ENCODE results near the gene ALG5.

Gene ALG5, protein sequence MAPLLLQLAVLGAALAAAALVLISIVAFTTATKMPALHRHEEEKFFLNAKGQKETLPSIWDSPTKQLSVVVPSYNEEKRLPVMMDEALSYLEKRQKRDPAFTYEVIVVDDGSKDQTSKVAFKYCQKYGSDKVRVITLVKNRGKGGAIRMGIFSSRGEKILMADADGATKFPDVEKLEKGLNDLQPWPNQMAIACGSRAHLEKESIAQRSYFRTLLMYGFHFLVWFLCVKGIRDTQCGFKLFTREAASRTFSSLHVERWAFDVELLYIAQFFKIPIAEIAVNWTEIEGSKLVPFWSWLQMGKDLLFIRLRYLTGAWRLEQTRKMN

DNA sequence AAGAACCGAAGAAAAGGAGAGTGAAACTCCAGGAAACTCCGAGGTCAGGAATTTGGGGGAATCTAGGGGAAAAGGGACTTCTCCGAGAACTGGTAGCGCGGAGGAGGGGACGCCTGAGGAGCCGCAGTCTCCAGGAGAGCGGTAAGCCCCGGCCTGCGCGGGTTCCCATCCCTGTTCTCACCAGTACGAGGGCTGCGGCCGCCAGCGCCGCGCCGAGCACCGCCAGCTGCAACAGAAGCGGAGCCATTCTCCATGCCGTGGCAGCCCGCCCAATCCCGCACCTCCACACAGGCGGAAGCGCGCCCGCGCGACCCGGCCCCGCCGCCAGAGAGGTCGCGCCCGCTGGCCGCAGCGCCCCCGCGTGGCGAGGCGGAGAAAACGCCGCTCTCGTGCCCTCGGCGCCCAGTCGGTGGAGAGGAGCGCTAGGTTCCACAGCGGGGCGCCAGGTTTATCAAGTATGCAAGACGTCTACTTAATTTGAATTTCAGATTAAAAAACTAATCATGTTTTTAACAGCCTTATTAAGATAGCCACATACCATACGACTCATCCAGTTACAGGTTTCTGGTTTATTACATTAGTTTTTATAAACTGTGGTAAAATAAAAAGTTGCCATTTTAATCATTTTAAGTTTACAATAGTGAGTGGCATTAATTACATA, at the start of gene ALG5:
Gene ALG5 (minus strand): TSS at position 287 of the 661 bp plus-strand sequence. CDS start 40 bp downstream, at position 247.
- DNase-seq: peak; percentile 79 to 94

DNA sequence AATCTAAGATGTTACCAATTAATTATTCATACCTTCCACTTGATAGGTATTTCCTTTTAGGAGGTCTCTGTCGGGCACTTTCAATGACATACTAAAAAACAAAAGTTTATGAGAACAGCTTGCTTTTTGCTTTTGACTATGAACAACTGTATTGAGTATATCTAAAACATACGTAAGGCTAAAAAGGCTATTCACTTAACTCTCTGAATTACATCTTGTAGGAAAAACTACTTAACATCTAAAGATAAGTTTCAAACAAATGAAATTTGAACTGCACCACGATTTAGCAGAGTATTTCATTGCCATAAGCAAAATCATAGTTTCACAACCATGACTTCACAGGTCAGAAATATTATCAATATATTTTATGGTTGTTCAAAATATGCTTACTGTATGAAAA, 48.7 kb upstream of the ALG5 start:
- DNase-seq: no peak

DNA sequence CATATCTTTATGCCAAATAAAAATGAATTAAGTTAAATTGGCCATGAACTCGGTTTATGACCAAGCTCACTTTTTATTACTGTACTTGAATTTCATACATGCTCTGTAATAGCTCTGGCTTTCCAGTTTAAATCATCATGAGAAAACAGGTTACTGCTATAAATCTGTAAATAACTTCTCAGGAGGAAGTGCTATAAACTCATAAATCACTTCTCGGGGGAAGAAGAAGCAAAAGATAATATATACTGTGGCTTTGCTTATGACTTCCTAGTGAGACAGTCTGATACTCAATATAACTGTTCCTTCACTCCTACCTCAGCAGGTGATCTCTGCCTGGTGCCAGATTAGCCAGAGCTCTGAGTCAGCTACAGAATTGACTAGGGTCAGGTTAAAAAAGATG, 47.9 kb upstream of the ALG5 start:
- DNase-seq: no peak

DNA sequence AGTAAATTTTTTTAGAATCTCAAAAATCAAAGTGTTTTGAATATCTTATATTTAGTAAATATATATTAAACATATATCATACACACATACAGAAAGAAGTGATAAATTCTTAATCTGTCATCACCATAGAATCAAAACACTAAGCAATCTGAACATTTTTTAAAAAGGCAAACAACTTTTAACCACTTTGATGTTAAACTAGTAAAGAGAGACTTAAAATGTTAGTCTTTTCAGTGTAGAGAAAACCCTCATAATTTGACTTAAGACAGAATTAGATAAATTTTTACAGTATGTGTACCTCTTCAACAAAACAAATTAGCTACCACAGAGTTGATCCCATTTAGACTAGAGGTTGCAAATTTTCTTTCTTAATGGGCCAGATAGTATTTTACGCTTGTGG, 46.9 kb upstream of the ALG5 start:
- no peak for DNase-seq

DNA sequence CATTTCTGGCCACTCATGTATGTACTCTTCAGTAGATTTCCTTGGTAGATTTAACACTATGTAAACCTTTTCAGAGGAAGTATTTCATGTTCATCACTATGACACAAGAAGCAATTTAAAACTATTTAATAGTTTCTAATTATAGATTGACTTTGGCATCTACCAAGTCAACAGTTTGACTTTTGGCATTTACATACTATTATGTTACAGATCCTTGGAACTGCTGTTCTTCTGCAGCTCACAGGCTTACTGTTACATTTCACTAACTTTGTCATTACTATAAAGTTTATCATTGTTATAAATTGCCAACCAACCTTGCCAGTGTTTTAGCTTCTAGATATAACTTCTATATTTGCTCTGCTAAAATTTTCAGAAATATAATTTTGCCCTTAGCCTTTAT, 41.6 kb upstream of the ALG5 start:
- DNase-seq: no peak

DNA sequence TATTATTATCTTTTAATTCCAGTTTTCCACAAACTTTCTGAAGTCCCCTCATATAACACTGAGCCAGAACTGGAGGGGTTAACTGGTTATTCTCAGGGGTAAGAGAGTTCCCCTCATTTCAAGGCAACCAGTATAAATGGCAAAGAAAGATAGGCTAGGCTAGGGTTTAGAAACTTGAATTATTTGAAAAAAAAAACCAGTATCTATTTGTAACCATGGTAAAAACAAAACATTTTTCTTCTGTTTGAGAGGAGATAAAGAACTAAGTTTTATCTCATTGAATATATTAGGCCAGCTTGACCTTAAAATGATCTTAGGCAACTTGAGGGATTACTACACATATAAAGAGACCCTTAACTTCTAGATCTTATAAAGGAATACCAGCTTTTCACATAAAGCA, 40.8 kb upstream of the ALG5 start:
- no peak for DNase-seq

DNA sequence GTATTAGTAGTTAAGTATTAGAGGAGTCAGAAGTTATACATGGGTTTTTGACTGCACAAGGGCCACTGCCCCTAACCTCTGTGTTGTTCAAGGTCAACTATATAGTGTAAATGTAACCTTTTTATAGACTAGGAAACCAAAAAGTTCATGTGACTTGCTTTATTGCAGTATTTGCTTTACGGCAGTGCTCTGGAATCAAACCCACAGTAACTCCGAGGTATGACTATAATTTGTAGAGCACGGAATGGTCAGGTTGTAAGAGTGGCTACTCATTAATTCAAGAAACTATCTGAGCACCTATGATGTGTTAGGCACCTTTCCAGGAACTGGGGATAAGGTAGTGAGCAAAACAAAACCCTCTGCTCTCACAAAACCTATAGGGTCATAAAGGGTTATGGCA, 38.1 kb upstream of the ALG5 start:
- DNase-seq: no peak

DNA sequence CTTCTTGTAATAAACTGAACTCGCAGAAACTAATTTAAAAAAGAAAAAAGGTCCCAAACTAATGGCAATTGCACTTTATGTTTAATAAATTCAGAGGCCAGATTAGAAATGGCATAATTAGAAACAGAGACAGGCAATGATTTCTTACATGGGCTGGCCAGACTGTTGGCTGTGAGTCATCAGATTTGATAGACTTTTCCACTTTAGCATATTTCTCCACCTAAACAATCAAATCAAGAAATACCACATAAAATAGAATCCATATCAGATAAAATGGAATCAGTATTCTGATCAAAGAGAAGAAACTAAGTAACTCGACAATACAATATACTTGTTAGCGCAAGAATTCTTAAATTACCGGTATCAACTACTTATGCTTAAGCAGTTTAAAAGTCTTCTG, 30.5 kb upstream of the ALG5 start:
- DNase-seq: no peak

DNA sequence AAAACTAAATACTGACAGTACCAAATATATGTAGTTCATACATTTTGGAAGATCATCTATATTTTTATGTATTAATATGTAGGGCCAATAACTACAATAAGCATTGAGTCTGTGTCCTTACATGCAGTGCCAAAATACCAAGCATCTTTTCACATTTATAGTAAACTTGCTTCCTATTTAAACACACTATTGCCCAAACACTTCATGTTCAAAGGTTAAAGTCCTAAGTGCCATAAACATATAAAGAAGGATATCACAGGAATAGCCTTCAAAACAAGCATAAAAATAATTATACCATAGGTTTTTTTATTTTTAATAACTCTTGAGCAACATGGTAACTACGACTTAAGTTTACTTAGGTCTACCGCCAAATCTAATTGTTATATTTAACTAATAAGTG, 28.5 kb upstream of the ALG5 start:
- DNase-seq: no peak

DNA sequence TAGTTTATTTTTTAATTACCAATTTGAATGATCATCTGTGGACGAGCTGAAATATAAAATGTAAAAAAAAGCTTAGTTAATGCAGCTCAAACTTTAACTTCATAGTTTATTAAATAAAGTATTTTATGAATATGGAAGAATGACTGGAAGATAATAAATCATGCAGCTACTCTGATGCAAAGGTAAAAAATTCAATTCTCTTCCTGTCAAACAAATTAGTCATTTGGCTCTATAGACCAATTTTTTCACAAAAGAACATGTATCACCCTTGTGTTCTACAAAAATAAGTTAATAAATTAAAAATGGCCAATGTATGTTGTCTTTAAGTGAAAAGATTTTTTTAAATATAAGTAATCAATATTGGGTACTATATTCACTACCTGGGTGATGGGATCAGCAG, 27.6 kb upstream of the ALG5 start:
- no peak for DNase-seq

DNA sequence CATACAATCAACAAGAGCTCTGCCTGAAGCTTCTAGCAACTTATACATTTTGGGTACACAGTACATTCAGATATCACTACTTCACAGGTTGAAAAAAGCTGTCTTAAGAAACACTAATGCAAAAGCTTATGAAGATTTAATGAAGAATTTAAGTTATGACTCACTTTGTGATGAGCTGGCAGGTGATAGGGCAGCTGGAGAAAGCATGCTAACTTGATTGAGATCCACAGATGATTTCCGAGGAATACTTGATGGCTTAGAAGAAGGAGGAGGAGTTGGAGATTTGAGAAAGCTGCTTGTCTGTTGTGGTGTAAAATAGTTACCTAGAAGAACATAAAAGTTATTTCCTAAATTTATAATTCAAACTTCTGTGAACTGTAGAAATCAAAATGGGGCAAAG, 24.7 kb upstream of the ALG5 start:
- DNase-seq: no peak

DNA sequence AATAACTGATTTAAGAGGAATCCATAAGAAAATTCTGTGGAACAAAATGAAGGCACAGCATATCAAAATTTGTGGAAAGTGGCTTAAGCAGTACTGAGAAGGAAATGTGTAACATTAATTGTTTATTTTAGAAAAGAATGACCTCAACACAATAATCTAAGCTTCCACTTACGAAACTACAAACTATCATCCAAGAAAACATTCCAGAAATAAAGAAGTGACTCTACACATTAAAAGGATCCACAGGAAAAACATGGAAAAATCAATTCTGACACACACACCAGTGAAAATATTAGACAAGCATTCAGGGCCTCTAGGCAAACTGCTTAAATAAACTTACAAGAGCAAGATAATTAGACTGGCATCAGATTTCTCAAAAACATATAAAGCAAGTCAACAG, 15.5 kb upstream of the ALG5 start:
- no peak for DNase-seq

DNA sequence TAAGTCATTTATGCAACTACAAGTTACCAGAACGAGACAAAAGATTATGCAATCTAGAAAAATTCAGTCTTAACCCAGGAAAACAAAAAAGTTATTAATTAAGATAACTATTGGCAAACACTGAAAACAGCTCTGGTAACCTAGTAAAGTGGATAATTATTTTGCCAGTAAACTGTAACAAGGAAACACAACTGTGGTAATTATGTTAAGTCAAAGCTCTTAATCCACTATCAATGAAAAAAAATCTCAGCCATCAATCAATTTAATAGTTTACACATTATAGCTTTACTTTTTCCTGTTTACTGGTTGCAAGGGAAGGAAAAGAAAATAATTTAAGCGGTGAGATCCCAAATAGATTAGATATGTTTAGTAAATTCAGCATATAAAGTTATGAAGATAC, 12.6 kb upstream of the ALG5 start:
- no peak for DNase-seq

DNA sequence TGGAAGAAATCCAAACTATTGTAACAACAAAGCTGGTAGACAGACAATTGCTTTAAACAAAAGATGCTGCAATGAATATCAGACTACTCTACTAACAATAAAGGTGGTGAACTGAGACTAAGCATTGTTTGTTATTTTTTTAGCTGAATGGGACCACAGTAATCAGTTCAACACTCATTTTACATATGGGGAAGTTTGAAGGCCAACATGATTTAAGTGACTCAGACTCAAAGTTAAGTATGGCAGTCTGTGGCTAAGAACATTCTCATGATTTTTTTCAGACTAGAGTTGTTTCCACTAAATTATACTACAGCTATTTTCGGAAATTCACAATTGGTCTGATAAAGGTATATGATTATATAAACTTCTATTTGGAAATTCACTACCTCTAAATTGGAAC, 11.9 kb upstream of the ALG5 start:
- DNase-seq: no peak

DNA sequence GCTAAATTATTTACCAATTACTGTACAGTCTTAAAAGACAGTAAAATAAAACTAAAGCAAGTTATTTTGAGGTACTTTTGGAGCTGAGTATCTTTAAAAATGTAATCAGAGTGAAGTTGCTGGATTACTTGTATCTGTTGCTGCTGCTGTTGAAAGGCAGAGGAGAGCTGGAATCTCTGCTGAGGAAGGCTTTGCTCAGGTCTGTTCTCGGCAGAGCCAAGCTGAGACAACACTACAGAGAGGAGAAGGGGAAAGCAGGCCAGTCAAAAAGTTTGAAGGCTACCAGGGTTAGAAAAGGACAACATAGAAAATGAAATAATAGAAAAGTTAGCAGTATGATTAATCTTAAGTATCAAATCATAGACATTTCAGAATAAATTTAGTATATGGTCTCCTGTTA, 11.3 kb upstream of the ALG5 start:
- no peak for DNase-seq

DNA sequence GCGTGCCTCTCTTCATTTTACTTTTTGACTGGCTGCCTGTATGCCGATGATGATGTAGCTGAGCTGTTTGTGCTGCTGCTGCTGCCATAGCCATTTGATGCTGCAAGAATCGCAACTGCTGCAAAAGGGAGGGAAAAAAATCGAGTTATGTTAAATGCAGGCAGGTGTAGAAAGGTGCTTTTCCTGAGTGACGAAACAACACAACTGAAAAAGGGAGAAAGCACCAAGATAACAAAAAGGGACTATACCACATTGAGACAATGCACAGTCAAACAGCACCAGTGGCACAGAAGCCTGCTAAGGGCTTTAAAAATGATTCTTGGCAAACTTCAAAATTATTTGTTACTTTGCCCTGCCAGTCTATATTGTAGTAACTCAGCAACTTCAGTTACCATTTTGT, 10.6 kb upstream of the ALG5 start:
- no peak for DNase-seq

DNA sequence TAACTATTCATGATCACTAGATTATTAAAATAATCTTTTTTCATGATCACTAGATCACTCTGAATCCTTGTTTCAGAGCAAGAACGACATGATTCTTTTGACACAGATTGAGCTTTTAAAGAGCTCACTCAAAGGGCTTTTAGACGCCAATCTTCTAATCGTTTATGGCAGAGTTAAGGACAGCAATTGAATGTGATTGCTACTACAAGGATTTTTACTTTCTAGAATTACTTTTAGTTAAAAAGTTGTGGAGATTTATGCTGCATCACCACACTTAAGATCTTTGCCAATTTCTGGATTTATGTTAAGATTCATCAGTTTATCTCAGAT, 2.7 kb upstream of the ALG5 start:
- no peak for DNase-seq

DNA sequence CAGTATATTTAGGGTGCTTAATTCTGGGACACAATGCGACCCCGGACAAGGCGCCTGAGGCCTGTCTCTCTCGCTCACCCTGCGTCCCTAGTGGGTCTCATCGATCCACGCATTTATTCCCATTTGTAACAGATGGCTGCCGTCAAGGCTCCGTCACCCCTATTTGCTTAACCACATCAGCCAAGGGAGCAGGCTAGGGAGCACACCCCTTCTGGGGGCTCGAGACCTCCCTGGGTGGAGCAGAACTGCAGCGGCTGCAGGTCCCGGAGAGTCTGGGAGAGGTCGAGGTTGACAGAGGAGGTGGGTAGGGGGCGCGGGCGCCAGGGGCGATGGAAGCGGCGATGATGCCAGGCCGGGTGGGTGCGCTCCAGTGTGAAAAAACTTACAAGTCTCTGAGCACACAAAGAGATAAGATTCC, 507 bp downstream of the ALG5 start:
- DNase-seq: no peak

DNA sequence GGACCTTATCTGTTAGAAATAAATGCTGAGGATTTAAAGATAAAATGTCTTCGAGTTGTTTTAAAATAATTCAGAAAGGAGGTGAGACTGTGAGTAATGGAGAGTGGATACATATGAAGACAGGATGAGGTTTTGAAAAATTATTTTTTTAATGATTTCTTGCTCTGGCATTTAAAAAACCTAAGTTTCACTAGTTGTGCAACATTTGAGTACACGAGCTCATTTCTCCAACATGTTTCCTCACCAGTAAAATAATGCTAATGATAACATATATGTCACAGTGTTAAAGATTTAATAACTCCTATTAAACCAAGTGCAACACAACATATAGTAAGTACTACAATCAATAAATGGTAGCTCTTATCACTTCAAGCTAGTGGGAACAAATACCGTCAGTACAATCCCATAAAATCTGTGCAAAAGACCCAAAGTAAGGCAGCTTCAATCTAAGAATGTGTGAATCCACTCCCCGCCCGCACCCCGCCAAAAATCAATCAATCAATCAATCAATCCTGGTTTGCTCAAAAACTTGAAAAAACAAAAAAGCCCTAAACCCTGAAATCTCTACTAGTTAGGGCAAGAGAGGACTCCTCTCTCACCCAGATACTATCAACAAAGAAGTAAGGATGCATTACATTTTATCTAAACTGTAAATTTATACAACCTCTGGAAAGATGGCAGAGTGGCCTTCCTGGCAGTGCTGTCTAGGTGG, 1.3 kb downstream of the ALG5 start:
- no peak for DNase-seq

DNA sequence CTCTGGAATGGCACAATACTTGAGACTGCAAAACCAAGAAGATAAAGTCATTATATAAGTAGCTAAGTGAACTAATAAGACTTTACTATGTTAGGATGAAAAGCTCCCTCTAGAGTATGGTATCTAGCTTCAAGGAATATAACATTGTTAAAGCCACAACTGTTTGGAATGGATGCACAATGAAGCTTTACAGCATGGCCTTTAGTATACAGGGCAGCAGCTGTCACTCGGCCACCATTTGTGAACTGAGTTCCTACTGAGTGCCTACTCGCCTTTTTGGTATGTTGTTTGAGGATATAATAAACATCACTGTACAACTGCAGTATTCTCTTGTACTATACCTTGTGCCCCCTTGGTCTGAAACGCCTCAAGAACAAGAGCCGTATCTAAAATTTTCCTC, 6.8 kb downstream of the ALG5 start:
- DNase-seq: no peak

DNA sequence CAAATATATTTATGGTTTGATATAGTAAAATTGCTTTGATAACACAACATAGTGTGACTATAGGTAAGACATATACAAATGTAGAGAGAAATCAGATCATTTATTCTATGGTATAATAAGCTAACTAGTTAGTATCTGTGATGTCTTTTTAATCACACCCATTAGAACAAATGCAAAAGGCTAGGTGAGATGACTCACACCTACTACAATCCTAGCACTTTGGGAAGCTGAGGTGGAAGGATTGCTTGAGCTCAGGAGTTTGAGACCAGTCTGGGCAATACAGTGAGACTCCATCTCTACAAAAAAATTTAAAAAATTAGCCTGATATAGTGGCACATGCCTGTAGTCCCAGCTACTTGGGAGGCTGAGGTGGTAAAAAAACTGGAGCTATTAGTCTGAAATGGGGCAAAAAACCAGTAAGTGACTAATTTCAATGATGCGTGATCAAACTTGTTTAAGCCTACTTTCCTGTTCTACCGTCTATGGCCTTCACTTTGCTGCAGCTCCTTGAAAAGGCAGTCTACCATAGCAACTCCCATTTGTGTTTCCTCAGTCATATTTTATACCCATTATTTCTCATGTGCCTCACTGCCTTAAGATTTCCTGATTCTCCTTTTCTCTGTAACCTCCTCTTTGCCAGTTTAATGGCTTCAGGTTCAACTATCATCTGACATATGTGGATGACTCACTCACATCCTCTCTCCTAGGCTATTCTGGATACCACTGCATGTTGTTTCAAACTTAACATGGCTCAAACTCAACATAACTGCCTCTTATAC, 12.5 kb downstream of the ALG5 start:
- DNase-seq: no peak

DNA sequence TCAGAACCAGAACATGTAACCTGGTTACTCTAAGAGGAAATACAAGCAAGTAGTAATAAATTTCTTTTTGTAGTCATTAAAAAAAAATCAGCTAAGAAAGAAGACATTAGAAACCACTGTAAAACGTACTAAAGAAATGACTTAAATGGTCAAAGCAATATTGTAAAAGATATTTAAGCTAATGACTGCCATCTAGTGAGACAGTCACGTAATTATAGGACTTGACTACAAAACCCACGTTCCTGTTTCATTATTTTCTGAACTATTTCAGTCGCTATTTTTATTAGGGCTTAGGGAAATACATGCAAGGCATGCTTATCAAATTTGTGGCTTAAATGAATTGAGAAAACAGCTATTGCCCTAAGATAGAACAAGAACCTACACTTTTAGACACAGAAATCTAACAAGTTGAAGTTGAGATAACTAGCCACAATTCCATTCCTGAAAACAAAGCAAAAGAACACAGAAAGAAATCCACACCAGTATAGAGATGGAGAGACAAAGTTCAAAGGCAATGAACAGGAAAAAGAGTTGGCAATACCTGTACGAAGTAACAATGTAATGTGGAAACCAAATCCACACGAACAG, 17.9 kb downstream of the ALG5 start:
- peak; percentile 48 to 67 for DNase-seq

DNA sequence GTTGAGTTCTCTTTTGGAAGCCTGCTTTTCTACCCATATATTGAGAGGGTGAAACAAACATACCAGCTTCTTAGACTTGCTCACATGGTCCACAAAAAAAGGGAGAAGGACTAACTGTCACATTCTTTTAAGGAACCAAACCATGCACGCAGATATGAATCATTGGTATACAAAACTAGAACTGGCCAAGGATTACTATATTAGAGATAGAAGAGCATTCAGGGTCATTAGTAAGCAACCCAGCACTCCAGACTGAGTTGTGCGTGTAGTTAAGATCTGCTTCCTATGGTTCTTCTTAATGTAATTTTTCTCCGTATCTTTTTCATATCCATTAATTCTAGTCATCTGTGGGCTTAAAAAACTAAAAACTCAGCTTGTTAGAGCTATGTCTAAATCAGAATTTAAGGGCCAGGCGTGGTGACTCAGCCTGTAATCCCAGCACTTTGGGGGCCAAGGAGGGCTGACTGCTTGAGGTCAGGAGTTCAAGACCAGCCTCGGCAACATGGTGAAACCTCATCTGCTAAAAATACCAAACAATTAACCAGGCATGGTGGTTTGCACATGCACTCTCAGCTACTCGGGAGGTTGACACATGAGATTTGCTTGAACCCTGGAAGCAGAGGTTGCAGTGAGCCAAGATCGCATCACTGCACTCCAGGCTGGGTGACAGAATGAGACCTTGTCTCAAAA, 19.6 kb downstream of the ALG5 start:
- peak; percentile 37 to 78 for DNase-seq

Data from inflammatory macrophage treated with lipopolysaccharide for 1 hour (primary cell).